ENCODE results near the gene IQSEC3. TPM values are rescaled to one million over a fixed set of nuclear protein-coding genes. Genes with fewer than 3 reads are reported as not detected.

Gene IQSEC3
- total and polyA plus RNA-seq, 11 donors, result 0.29 to 3.2 (median 1.5) TPM

GRCh38 chr12:121647-122046, 55.1 kb downstream of the IQSEC3 start:
- no peak for ATAC-seq
- Histone ChIP-seq H3K27ac (no peak overlapping the region), H3K4me1 (no peaks in the 10 kb centered on the region), H3K4me3 (no peak overlapping the region), H3K9me3 (no peaks in the 10 kb centered on the region), H3K36me3 (no peaks in the 10 kb centered on the region), H3K27me3 (peaks cover 0 to 15% (median 4%) of the 10 kb centered on the region in 9 donors)
- no peak for TF ChIP-seq CTCF (IDR thresholded peaks at IDR 0.05)
- TF ChIP-seq POLR2A (IDR thresholded peaks at IDR 0.05), result no peak
- intact Hi-C loops (cut with DNase I), result no loop called here
- no peak for DNase-seq
- 84 to 89% (median 87%) methylated on average over 11 of the region's 11 CpGs for WGBS, 4 donors

- TF ChIP-seq CTCF (IDR thresholded peaks at IDR 0.05), result no peak
- TF ChIP-seq POLR2A (IDR thresholded peaks at IDR 0.05), result no peak
- intact Hi-C loops (cut with DNase I), result no loop called here
- WGBS, 4 donors, result 86 to 93% (median 92%) methylated on average over 6 to 7 of the region's 7 CpGs
- H3K4me1 ChIP-seq, result no peaks in the 10 kb centered on the region
- H3K27ac ChIP-seq, result no peak overlapping the region
- H3K36me3 ChIP-seq, result no peaks in the 10 kb centered on the region
- ATAC-seq, result no peak
- DNase-seq, result no peak
- peaks cover 0 to 16% (median 4%) of the 10 kb centered on the region in 9 donors for H3K27me3 ChIP-seq
- no peak overlapping the region for H3K4me3 ChIP-seq
- H3K9me3 ChIP-seq, result no peaks in the 10 kb centered on the region
Observed at GRCh38 chr12:125075-125474, 58.5 kb downstream of the IQSEC3 start.

- intact Hi-C loops (cut with DNase I), result no loop called here
- ATAC-seq (no peak), DNase-seq (no peak)
- no peak for TF ChIP-seq POLR2A (IDR thresholded peaks at IDR 0.05)
- TF ChIP-seq CTCF (IDR thresholded peaks at IDR 0.05), result no peak
- H3K27ac ChIP-seq, result no peak overlapping the region
- no peaks in the 10 kb centered on the region for H3K4me1 ChIP-seq
- 71 to 78% (median 76%) methylated on average over 20 to 23 of the region's 23 CpGs for WGBS, 4 donors
- H3K9me3 ChIP-seq, result no peaks in the 10 kb centered on the region
- H3K4me3 ChIP-seq, result no peak overlapping the region
- H3K36me3 ChIP-seq, result no peaks in the 10 kb centered on the region
- H3K27me3 ChIP-seq, result peaks cover 0 to 16% (median 4%) of the 10 kb centered on the region in 9 donors
Observed at GRCh38 chr12:125566-125965, 59.0 kb downstream of the IQSEC3 start.

- H3K4me1 ChIP-seq, result no peaks in the 10 kb centered on the region
- no peaks in the 10 kb centered on the region for H3K9me3 ChIP-seq
- no peak overlapping the region for H3K27ac ChIP-seq
- no peaks in the 10 kb centered on the region for H3K36me3 ChIP-seq
- TF ChIP-seq POLR2A (IDR thresholded peaks at IDR 0.05) (no peak), CTCF (IDR thresholded peaks at IDR 0.05) (no peak)
- WGBS, 4 donors, result 68 to 84% (median 71%) methylated on average over 5 of the region's 5 CpGs
- peaks cover 0 to 16% (median 4%) of the 10 kb centered on the region in 9 donors for H3K27me3 ChIP-seq
- H3K4me3 ChIP-seq, result no peak overlapping the region
- DNase-seq (peak in 1 of 5 donors; percentile 58), ATAC-seq (peak in 1 of 4 donors; percentile 59)
- intact Hi-C loops (cut with DNase I), result no loop called here
Observed at GRCh38 chr12:128079-128478, 61.5 kb downstream of the IQSEC3 start.

Measured in heart left ventricle (tissue), 16 donors.